Measurements from ENCODE around the gene LCN12. TPM values are rescaled to one million over a fixed set of nuclear protein-coding genes. Genes with fewer than 3 reads are reported as not detected.

LCN12 gene
- total RNA-seq, 1 donor from 2014 or later = not detected

Other genes starting within 250 kb of the LCN12 start
- 64.7 and 91.1 TPM in 2 replicates for gene DIPK1B, start 239.7 kb upstream of the LCN12 start, total RNA-seq
- not detected in 2 replicates for gene LCN10, start 209.3 kb upstream of the LCN12 start, total RNA-seq
- gene LCN6, start 203.7 kb upstream of the LCN12 start, total RNA-seq = not detected in 2 replicates
- not detected in 2 replicates for gene LCN8, start 194.0 kb upstream of the LCN12 start, total RNA-seq
- 0.22 TPM in 1 of 2 replicates, not detected in the other for gene LCN15, start 187.8 kb upstream of the LCN12 start, total RNA-seq
- 65.4 and 66.7 TPM in 2 replicates for gene TMEM141, start 160.9 kb upstream of the LCN12 start, total RNA-seq
- 0.22 and 1.4 TPM in 2 replicates for gene CCDC183, start 155.9 kb upstream of the LCN12 start, total RNA-seq
- 43.8 and 47.7 TPM in 2 replicates for gene RABL6, start 144.3 kb upstream of the LCN12 start, total RNA-seq
- gene AJM1, start 109.8 kb upstream of the LCN12 start, total RNA-seq = 0.44 and 1.4 TPM in 2 replicates
- gene PHPT1, start 102.9 kb upstream of the LCN12 start, total RNA-seq = 242 and 316 TPM in 2 replicates
- 0.65 and 2.0 TPM in 2 replicates for gene MAMDC4, start 99.9 kb upstream of the LCN12 start, total RNA-seq
- 254 and 382 TPM in 2 replicates for gene EDF1, start 86.0 kb upstream of the LCN12 start, total RNA-seq
- gene TRAF2, start 65.8 kb upstream of the LCN12 start, total RNA-seq = 10.9 and 14.7 TPM in 2 replicates
- gene FBXW5, start 7.5 kb upstream of the LCN12 start, total RNA-seq = 115 and 192 TPM in 2 replicates
- 0.60 and 0.65 TPM in 2 replicates for gene C8G, start 7.0 kb upstream of the LCN12 start, total RNA-seq
- gene PTGDS, start 25.2 kb downstream of the LCN12 start, total RNA-seq = 0.22 and 0.79 TPM in 2 replicates
- not detected in 2 replicates for gene LCNL1, start 30.7 kb downstream of the LCN12 start, total RNA-seq
- 8.9 and 9.7 TPM in 2 replicates for gene PAXX, start 40.1 kb downstream of the LCN12 start, total RNA-seq
- 0.22 TPM in 1 of 2 replicates, not detected in the other for gene CLIC3, start 44.3 kb downstream of the LCN12 start, total RNA-seq
- gene ABCA2, start 76.0 kb downstream of the LCN12 start, total RNA-seq = 4.0 and 5.0 TPM in 2 replicates
- gene FUT7, start 79.8 kb downstream of the LCN12 start, total RNA-seq = not detected in 2 replicates
- gene NPDC1, start 93.9 kb downstream of the LCN12 start, total RNA-seq = 6.2 and 10.5 TPM in 2 replicates
- gene ENTPD2, start 101.8 kb downstream of the LCN12 start, total RNA-seq = not detected in 2 replicates
- 1.4 and 5.9 TPM in 2 replicates for gene SAPCD2, start 118.3 kb downstream of the LCN12 start, total RNA-seq
- 13.1 and 16.9 TPM in 2 replicates for gene UAP1L1, start 125.2 kb downstream of the LCN12 start, total RNA-seq
- 38.3 and 43.4 TPM in 2 replicates for gene MAN1B1, start 134.7 kb downstream of the LCN12 start, total RNA-seq
- gene DPP7, start 162.5 kb downstream of the LCN12 start, total RNA-seq = 63.2 and 117 TPM in 2 replicates
- gene GRIN1, start 186.9 kb downstream of the LCN12 start, total RNA-seq = under 0.01 and 0.22 TPM in 2 replicates
- gene LRRC26, start 217.8 kb downstream of the LCN12 start, total RNA-seq = not detected in 2 replicates
- not detected in 2 replicates for gene TMEM210, start 219.8 kb downstream of the LCN12 start, total RNA-seq
- 13.7 and 16.9 TPM in 2 replicates for gene ANAPC2, start 236.3 kb downstream of the LCN12 start, total RNA-seq
- 85.4 and 97.4 TPM in 2 replicates for gene SSNA1, start 236.4 kb downstream of the LCN12 start, total RNA-seq
- 2.6 TPM in 2 replicates for gene TPRN, start 248.5 kb downstream of the LCN12 start, total RNA-seq

All from lung microvascular endothelial cell (primary cell).